ENCODE data around the gene ITM2C.

DNA sequence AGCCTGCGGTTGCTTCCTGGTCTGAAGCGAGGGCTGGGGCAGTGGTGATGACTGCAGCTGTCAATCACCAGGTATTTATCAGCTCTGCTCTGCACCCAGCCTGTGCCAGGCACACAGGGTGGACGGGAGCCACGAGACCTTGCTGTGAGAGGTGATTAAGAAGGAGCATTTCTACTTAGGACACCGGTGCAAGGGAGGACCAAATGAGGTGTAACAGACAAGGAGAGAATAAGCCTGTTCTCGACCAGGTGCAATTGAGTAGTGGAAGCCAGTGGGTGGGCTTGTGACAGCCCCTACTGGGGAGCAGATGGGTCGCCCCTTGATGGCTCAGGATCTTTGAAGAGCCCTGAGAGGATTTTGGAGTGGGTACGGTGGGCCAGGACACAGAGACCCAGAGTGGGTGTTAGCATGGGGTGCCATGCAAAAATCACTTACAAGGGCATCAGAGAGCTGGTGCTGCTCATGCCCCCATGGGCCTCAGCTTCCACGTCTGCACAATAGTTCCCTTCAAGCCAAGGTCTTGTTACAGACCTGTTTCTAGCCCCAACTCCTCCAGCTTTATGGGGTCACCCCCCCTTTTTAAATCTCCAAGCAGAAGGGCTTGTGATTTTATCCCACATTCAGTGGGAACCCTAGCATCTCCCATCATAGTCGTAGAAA, 35.7 kb downstream of the ITM2C start:
- TF ChIP-seq, protein P1, sequence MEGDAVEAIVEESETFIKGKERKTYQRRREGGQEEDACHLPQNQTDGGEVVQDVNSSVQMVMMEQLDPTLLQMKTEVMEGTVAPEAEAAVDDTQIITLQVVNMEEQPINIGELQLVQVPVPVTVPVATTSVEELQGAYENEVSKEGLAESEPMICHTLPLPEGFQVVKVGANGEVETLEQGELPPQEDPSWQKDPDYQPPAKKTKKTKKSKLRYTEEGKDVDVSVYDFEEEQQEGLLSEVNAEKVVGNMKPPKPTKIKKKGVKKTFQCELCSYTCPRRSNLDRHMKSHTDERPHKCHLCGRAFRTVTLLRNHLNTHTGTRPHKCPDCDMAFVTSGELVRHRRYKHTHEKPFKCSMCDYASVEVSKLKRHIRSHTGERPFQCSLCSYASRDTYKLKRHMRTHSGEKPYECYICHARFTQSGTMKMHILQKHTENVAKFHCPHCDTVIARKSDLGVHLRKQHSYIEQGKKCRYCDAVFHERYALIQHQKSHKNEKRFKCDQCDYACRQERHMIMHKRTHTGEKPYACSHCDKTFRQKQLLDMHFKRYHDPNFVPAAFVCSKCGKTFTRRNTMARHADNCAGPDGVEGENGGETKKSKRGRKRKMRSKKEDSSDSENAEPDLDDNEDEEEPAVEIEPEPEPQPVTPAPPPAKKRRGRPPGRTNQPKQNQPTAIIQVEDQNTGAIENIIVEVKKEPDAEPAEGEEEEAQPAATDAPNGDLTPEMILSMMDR (IDR thresholded peaks at IDR 0.05) = no peak
- TF ChIP-seq EZH2 (IDR thresholded peaks at IDR 0.05; ENCODE audit: borderline replicate concordance, insufficient read depth, low read depth, low read length, poor library complexity, severe bottlenecking) = no peak
